ENCODE data around the gene ZIC3.
"Not testable (repeated sequence)": the region's sequence is repeated elsewhere in the genome, so short reads cannot be mapped to it uniquely, and the experiment has no call there.

The ZIC3 gene

GRCh38 chrX:137565921-137566745, at the start of gene ZIC3:
Gene ZIC3, plus strand, starts transcription at chrX:137566127. Its CDS starts 565 bp downstream, at chrX:137566692.
- no peak for FAIRE-seq

- FAIRE-seq = no peak
Observed at GRCh38 chrX:137519459-137519858, 46.5 kb upstream of the ZIC3 start.

- FAIRE-seq = no peak
Observed at GRCh38 chrX:137545711-137546651, 19.9 kb upstream of the ZIC3 start.

- FAIRE-seq = no peak
Observed at GRCh38 chrX:137547291-137547690, 18.6 kb upstream of the ZIC3 start.

- FAIRE-seq = no peak
Observed at GRCh38 chrX:137548261-137548660, 17.7 kb upstream of the ZIC3 start.

- no peak for FAIRE-seq
Observed at GRCh38 chrX:137549073-137549472, 16.9 kb upstream of the ZIC3 start.

DNA sequence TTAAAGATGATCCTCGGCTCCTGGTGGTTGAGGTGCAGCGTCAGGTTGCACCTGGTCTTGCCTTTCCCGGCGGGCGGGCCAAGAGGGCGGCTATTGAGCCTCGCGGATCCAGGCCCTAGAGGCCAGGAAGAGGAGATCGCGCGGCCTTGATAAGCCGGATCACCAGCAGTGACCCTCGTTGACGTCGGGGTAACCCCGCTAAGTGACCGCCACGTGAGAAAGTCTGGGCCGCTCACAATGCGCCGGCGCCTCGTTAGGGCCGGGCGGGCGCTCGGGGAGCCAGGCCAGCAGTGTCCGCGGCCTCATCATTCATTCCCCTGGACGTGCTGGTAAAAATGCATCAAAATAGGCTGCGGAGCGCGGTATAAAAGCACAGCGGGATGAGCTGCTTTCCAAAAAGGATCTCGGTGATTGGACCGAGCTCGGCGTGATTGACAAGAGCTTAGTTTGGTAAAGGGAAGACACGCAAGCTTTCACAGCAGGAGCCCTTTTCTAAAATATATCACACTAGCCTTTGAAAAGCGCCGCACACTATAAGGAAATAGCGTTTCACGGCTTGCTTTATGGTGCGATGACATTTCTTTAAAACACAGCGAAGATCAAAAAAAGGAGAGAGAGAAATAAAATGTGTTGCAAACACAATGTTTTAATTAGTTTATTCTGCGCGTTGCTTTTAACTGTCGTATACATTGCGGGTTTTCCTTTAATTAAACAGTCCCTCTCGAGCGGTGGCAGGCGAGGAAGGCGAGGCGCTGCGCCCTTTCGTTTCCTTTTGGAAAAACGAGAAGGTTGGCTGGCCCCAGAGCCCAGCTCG, 15.9 kb upstream of the ZIC3 start:
- FAIRE-seq = no peak

- no peak for FAIRE-seq
Observed at GRCh38 chrX:137550665-137551261, 15.2 kb upstream of the ZIC3 start.

DNA sequence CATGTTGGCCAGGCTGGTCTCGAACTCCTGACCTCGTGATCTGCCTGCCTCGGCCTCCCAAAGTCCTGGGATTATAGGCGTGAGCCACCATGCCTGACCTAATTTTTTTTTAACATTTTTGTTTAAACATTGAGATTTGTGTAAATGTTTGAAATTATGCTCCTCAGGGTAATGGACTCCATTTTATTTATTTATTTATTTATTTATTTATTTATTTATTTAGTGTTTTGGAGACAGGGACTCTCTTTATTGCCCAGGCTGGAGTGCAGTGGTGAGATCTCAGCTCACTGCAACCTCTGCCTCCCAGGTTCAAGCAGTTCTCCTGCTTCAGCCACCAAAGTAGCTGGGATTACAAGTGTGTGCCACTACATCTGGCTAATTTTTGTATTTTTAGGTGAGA, 13.8 kb upstream of the ZIC3 start:
- FAIRE-seq = not testable (repeated sequence)

DNA sequence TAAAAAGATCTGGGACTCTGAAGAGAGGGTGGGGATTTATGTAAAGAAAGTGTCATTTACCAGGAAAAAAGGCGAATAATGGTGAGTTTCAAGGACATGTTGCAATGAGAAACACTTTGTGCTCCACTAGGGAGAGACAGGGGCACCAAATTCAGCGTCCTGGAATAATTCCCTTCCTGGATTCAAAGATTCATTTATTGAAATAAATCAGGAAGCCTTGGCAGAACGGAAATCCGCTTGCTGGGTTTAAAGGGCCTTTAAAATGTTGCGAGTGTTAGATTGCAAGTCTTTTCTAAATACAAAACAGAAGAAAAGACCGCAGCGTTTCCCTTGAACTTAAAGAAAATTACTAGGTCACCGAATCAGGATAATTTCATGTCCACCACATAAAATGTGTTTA, 3.8 kb upstream of the ZIC3 start:
- no peak for FAIRE-seq

DNA sequence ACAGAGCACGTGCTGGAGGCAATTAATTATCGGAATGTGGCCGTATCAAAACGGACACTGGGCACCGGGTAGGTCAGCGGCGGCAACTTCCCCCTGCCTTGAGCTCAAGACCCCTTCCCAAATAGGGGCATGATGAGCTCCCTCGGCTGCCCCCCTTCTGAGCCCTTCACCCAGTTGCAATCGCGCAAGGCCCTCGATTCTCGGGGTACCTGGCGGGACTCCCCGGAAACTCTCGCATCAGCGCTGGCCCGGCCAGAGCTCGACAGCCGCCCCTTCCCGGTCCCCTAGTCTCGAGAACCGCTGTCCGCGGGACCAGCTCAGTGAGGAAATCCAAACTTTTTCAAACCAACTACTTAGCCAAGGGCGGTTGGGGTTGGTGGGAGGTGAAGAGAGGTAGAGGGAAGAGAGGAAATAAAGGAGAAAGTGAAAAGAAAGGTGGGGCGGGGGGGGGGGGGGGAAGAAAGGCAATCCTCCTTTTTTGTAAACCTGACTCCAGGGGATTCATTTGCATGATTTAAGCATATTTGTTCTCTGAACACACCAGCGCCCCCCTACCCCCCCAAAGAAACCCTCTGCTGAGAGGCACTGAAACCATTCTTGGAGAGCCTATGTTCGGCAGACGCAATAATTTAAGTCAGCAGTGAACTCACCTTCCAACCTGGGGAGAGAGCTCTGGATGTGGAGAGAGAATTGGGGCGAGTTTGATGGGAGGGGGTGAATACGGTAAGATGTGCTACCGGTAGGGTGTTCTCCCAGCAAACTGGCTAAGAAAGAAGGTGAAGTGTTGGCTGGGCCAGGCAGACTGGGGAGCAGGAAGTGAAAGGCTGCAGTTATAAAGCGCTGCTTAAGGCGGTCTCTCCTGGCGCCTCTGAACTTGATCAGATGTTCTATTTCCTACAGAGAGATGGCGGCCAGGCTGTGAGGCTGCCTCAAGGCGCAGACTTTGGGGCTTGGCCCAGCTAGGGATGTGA, 2.0 kb upstream of the ZIC3 start:
- no peak for FAIRE-seq

DNA sequence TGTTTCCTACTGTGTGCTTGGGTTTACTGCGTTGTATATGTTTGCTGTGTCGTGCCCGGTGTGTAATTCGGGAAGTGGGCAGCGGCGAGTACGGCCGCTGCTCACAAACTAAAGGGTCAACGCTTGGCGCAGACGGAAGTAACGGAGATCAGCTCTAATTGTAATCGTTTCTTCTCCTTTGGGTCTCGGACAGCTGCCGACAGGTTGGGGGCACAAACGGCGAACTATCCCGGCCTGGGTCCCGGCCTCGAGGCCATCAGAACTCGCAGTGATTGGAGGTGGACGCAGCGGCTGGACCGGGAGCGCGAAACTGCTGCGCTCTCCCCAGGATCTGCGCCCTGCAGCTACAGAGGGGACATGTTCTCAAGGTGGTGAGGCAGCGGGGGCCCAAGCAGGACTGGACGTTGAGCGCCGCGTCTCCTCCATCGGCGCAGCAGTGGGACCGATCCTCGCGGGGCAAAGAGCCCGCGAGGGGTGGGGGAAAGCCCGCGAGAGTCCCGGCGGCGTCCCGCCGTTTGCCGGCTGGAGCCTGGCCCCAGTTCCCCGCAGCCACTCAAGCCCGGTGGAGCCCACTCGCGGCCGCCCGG, 516 bp upstream of the ZIC3 start:
- no peak for FAIRE-seq

DNA sequence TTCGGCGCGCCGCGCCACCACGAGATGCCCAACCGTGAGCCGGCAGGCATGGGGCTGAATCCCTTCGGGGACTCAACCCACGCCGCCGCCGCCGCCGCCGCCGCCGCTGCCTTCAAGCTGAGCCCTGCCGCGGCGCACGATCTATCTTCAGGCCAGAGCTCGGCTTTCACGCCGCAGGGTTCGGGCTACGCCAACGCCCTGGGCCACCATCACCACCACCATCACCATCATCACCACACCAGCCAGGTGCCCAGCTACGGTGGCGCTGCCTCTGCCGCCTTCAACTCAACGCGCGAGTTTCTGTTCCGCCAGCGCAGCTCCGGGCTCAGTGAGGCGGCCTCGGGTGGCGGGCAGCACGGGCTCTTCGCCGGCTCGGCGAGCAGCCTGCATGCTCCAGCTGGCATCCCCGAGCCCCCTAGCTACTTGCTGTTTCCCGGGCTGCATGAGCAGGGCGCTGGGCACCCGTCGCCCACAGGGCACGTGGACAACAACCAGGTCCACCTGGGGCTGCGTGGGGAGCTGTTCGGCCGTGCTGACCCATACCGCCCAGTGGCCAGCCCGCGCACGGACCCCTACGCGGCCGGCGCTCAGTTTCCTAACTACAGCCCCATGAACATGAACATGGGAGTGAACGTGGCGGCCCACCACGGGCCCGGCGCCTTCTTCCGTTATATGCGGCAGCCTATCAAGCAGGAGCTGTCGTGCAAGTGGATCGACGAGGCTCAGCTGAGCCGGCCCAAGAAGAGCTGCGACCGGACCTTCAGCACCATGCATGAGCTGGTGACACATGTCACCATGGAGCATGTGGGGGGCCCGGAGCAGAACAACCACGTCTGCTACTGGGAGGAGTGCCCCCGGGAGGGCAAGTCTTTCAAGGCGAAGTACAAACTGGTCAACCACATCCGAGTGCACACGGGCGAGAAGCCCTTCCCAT, 1.1 kb downstream of the ZIC3 start:
- no peak for FAIRE-seq

GRCh38 chrX:137567682-137568232, 1.8 kb downstream of the ZIC3 start:
- FAIRE-seq = no peak

DNA sequence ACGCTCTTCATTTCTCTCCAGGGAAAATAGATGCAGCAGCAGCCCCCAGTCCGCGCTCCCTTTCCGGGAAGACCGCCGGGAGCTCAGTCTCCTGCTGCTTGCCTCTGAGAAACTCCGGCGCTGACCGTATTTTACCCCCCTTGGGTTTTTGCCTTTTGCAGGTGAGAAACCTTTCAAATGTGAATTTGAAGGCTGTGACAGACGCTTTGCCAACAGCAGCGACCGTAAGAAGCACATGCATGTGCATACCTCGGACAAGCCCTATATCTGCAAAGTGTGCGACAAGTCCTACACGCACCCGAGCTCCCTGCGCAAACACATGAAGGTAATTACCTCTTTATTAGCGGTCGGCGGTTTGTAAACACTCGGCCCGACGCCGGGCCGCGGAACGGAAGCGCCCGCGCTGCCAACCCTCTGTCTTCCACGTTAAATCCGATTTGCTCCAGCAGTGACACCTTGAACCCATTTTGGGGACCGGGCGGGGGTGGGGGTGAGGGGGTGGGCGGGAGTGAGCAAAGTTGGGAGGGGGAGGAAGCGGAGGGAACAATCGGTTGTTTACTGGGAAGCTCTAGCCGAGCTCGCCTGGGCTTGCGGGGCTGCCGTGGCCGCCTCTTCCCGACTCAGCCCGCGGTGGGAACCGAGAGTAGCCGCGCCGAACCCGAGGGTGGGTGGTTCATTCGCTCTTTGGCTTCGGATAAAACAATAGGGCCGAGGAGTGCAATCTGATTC, 3.0 kb downstream of the ZIC3 start:
- FAIRE-seq = no peak

DNA sequence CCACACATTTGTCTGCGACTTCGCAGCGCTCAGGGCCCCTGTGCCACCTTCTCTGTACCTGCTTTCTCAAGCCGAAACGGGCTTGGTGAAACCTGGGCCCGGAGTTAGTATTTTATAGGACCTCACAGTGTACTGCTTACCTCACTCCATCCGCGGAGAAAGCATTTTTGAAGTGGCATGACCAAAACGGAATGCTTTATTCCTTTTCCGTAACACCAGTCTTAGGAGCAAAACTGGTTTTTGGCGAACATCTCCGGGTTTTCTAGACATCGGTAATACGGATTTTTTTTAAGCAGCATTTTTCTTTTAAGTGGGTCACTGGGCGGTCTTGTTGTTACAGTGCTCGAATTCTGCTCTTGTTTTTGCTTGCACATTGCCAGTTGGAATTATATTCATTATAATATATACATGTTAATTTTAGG, 3.6 kb downstream of the ZIC3 start:
- FAIRE-seq = no peak

DNA sequence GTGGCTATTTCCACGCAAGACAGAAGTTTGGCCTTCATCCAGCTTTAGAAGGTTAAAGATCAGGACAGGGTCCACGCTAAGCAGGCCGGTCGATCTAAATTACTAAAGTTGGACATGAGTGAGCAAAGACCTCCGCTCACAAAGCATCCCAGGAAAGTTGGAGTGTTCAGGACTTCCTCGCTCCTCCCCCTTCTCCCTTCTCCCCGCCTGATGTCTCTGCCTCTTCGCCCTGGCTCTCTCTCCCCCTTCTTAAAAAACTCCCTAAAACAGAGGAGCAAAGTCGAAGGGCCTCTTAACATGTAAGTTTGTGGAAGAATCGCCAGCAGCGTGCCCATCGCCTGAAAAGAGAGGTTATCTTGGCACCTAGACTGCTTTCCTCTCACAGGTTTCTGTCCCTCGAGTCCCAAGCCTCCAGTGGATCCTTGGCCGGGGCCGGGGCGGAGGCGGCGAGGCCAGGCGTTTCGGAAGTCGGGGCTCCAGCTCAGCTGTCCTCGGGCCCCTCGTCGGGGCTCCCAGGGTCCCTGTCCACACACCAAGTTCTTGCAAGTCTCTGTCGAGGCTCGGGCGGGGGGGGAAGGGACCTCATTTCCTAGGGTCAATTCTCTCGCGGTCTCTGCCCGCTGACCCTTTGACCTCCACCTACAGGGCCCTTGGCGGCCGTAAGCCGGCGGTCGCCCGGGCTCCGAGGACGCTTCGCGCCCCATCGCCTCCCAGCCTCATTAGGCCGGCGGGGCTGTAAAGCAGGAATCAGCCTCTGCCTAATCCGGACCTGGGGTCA, 7.6 kb downstream of the ZIC3 start:
- no peak for FAIRE-seq
